ENCODE measurements around the gene MRPS18C.
"Not testable (repeated sequence)": the region's sequence is repeated elsewhere in the genome, so short reads cannot be mapped to it uniquely, and the experiment has no call there.

Gene MRPS18C

GRCh38 chr4:83501671-83502070, 45.8 kb downstream of the MRPS18C start:
- not testable (repeated sequence) for DNase-seq

- peak; percentile 40 for DNase-seq
These were observed 48.1 kb downstream of the MRPS18C start for GRCh38 chr4:83503974-83504373.

GRCh38 chr4:83504503-83504902, 48.6 kb downstream of the MRPS18C start:
- no peak for DNase-seq

- DNase-seq = no peak
These were observed 49.1 kb downstream of the MRPS18C start for GRCh38 chr4:83504996-83505395.

GRCh38 chr4:83509156-83509585, 53.3 kb downstream of the MRPS18C start:
- peak; percentile 66 for DNase-seq

- no peak for DNase-seq
These were observed 54.6 kb downstream of the MRPS18C start for GRCh38 chr4:83510442-83510841.

Measured in CD4-positive, alpha-beta T cell treated with Interleukin-12 subunit alpha and Interleukin-12 subunit beta, for 1 hour (primary cell).